SK-N-SH (cell line): ENCODE measurements around the gene C11orf68. TPM values are rescaled to one million over a fixed set of nuclear protein-coding genes. Genes with fewer than 3 reads are reported as not detected.

Source experiments
- CTCF ChIA-PET: fragments of 300-600, 350-600 bp; formaldehyde crosslinking; extraction: SDS; loops from one replicate; lab custom pipeline; 2021; lab: Yijun Ruan, JAX
- POLR2A ChIA-PET: fragments of 350-600 bp; sonication (Branson Sonifier 250); formaldehyde crosslinking; extraction: SDS; loops from one replicate; lab custom pipeline; 2020; ENCODE audit warnings: antibody characterized with exemption, inconsistent platforms; lab: Yijun Ruan, JAX
- DNase-seq: peaks from one replicate; pipeline ENCODE4 v3.0.0; 2012
- H2AFZ ChIP-seq: fragments of 200-600 bp; sonication (generic); 2 replicates; pipeline ENCODE4 v1.8.1; 2016; ENCODE audit warnings: antibody characterized with exemption, mild to moderate bottlenecking, low read depth
- H3F3A ChIP-seq: fragments of 200-600 bp; sonication (generic); replicated peaks from 2 replicates; pipeline ENCODE3; 2016; ENCODE audit warnings: antibody characterized with exemption, mild to moderate bottlenecking; ENCODE audit not compliant: insufficient read depth
- H3K27ac ChIP-seq, 2 experiments: fragments of 200-500 bp in 1 of 2; fragments of 200-600 bp in 1 of 2; sonication (Bioruptor generic) in 1 of 2; sonication (generic), shearing (Covaris generic) in 1 of 2; 2 replicates each; pipeline versions ENCODE4 v1.5.1 to v1.6.1; 2014 to 2016; ENCODE audit warnings: low read depth in 2 of 2, inconsistent platforms in 1 of 2, low read length in 1 of 2, mild to moderate bottlenecking in 1 of 2, mixed read lengths in 1 of 2
- H3K27me3 ChIP-seq: fragments of 200-600 bp; sonication (generic), shearing (Covaris generic); 2 replicates; pipeline ENCODE4 v1.6.1; 2016; ENCODE audit warnings: mixed run types; ENCODE audit not compliant: insufficient read depth
- H3K36me3 ChIP-seq, 2 experiments: fragments of 200-500 bp in 1 of 2; fragments of 200-600 bp in 1 of 2; sonication (Bioruptor generic) in 1 of 2; sonication (generic) in 1 of 2; replicated peaks in 1 of 2; 2 replicates each; pipeline versions ENCODE3 to v1.5.1; 2014 to 2016; ENCODE audit warnings: low read length in 1 of 2, mild to moderate bottlenecking in 1 of 2; ENCODE audit not compliant: insufficient read depth in 2 of 2, control insufficient read depth in 1 of 2
- H3K4me1 ChIP-seq, 2 experiments: fragments of 200-500 bp in 1 of 2; fragments of 200-600 bp in 1 of 2; sonication (Bioruptor generic) in 1 of 2; sonication (generic), shearing (Covaris generic) in 1 of 2; 2 replicates each; pipeline versions ENCODE4 v1.5.1 to v1.6.1; 2014 to 2016; ENCODE audit warnings: low read depth in 1 of 2, low read length in 1 of 2, mixed run types in 1 of 2; ENCODE audit not compliant: insufficient read depth in 2 of 2, control insufficient read depth in 1 of 2
- H3K4me2 ChIP-seq: fragments of 200-600 bp; sonication (generic), shearing (Covaris generic); 2 replicates; pipeline ENCODE4 v1.6.1; 2017; ENCODE audit warnings: mixed run types
- H3K4me3 ChIP-seq, 2 experiments: fragments of 200-500 bp in 1 of 2; fragments of 200-600 bp in 1 of 2; sonication (Bioruptor generic) in 1 of 2; sonication (generic), shearing (Covaris generic) in 1 of 2; 2 replicates each; pipeline versions ENCODE4 v1.5.1 to v1.8.1; 2014 to 2016; ENCODE audit warnings: low read depth in 2 of 2, inconsistent platforms in 1 of 2, low read length in 1 of 2, mild to moderate bottlenecking in 1 of 2, mixed read lengths in 1 of 2, moderate library complexity in 1 of 2
- H3K79me2 ChIP-seq: fragments of 200-600 bp; sonication (generic); 2 replicates; pipeline ENCODE4 v1.8.1; 2017; ENCODE audit warnings: mild to moderate bottlenecking; ENCODE audit not compliant: insufficient read depth
- H3K9ac ChIP-seq: fragments of 200-600 bp; sonication (generic); 2 replicates; pipeline ENCODE4 v1.6.1; 2017; ENCODE audit warnings: mixed run types
- H3K9me2 ChIP-seq: fragments of 200-600 bp; sonication (generic); 2 replicates; pipeline ENCODE4 v1.6.1; 2017; ENCODE audit warnings: mixed run types
- H3K9me3 ChIP-seq: fragments of 200-600 bp; sonication (generic); 2 replicates; pipeline ENCODE4 v1.6.1; 2017; ENCODE audit warnings: mixed run types, mild to moderate bottlenecking, moderate library complexity
- H4K20me1 ChIP-seq: fragments of 200-600 bp; sonication (generic); 2 replicates; pipeline ENCODE4 v1.6.1; 2017; ENCODE audit warnings: mild to moderate bottlenecking, mixed run types; ENCODE audit not compliant: insufficient read depth
- CTCF ChIP-seq: fragments of 200-600 bp; sonication (generic); IDR thresholded peaks from 2 replicates; pipeline ENCODE4 v1.6.1; 2017; ENCODE audit warnings: antibody characterized with exemption, mild to moderate bottlenecking, moderate library complexity
- ELF1 ChIP-seq: IDR thresholded peaks from 2 replicates; pipeline ENCODE4 v1.4.0; 2012
- FOXJ3 ChIP-seq: sonication (generic); formaldehyde crosslinking; IDR thresholded peaks from 2 replicates; pipeline ENCODE4 v1.5.1; 2020; ENCODE audit warnings: mild to moderate bottlenecking, missing genetic modification reagents
- FOXM1 ChIP-seq: IDR thresholded peaks from 2 replicates; pipeline ENCODE4 v1.4.0; 2012; ENCODE audit warnings: low read depth, mild to moderate bottlenecking
- GABPA ChIP-seq: IDR thresholded peaks from 2 replicates; pipeline ENCODE4 v1.4.0; 2012; ENCODE audit warnings: low read depth, mild to moderate bottlenecking
- GATA2 ChIP-seq: sonication (generic); formaldehyde crosslinking; IDR thresholded peaks from 2 replicates; pipeline ENCODE4 v1.5.0; 2020; ENCODE audit warnings: mild to moderate bottlenecking, missing genetic modification reagents
- IRF3 ChIP-seq: fragments of 150-350 bp; IDR thresholded peaks from 2 replicates; pipeline ENCODE4 v1.6.1; 2016; ENCODE audit warnings: mild to moderate bottlenecking, low read depth, low read length
- JUND ChIP-seq: IDR thresholded peaks from 2 replicates; pipeline ENCODE4 v1.4.0; 2012
- MAX ChIP-seq: IDR thresholded peaks from 2 replicates; pipeline ENCODE4 v1.4.0; 2012; ENCODE audit warnings: low read depth
- NFIC ChIP-seq: IDR thresholded peaks from 2 replicates; pipeline ENCODE4 v1.4.0; 2012; ENCODE audit warnings: borderline replicate concordance
- NRF1 ChIP-seq: IDR thresholded peaks from 2 replicates; pipeline ENCODE4 v1.6.1; 2012; ENCODE audit warnings: low read depth, mild to moderate bottlenecking, low read length
- PBX3 ChIP-seq: IDR thresholded peaks from 2 replicates; pipeline ENCODE4; 2012
- TAF1 ChIP-seq: IDR thresholded peaks from 2 replicates; pipeline ENCODE4 v1.6.1; 2012; ENCODE audit warnings: low read depth, mild to moderate bottlenecking, low read length, moderate library complexity, borderline replicate concordance
- TCF12 ChIP-seq: IDR thresholded peaks from 2 replicates; pipeline ENCODE4 v1.4.0; 2012
- TEAD4 ChIP-seq: IDR thresholded peaks from 2 replicates; pipeline ENCODE4 v1.4.0; 2012; ENCODE audit warnings: mild to moderate bottlenecking, borderline replicate concordance; ENCODE audit not compliant: insufficient read depth
- YY1 ChIP-seq: IDR thresholded peaks from 2 replicates; pipeline ENCODE4 v1.4.0; 2012; ENCODE audit warnings: low read depth, mild to moderate bottlenecking
- WGBS: methylation state at CpG from one replicate; pipeline ENCODE4 v1.1.6; 2017; ENCODE audit warnings: low lambda C conversion rate; 5-methylcytosine and 5-hydroxymethylcytosine counted together
- polyA plus RNA-seq, 3 experiments: library from polyadenylated mRNA; depleted of rRNA; stranded (reverse); fragments of >200 nt; gene quantifications; 2 replicates each; pipeline ENCODE4 v1.2.3, GENCODE V29; 2012

The C11orf68 gene
- polyA plus RNA-seq, 1 of the 3 experiments (the other 2 are of a cell fraction): 65.3 TPM

- Histone ChIP-seq H4K20me1 (no peaks in the 10 kb centered on the region), H3K4me1 (peaks cover 12 to 22% of the 10 kb centered on the region in 2 experiments; a peak in 3 of 4 replicates), H3K36me3 (peaks cover 31 to 45% of the 10 kb centered on the region in 2 experiments), H3K9me3 (no peaks in the 10 kb centered on the region), H3K4me2 (no peak overlapping the region), H3K27me3 (no peaks in the 10 kb centered on the region), H3K27ac (no peak overlapping the region), H3K9ac (no peak overlapping the region), H3K9me2 (no peaks in the 10 kb centered on the region), H3K4me3 (no peak overlapping the region), H3F3A (peaks cover 17% of the 10 kb centered on the region), H2AFZ (no peak overlapping the region), H3K79me2 (peaks cover 39% of the 10 kb centered on the region)
- ChIA-PET CTCF (interaction anchor here (1.6 to 15.2 kb wide), 8 partner anchors 17 to 171 kb away, joined by 4 to 374 read pairs (median 30); partner anchors contain the start of genes C11orf68, CFL1, EFEMP2 and FOSL1), POLR2A (no interaction called here)
- 94% methylated on average over 13 of the region's 13 CpGs for WGBS
- no peak for DNase-seq
- no peak for TF ChIP-seq MAX
- no peak for TF ChIP-seq PBX3
- no peak for TF ChIP-seq JUND
- TF ChIP-seq IRF3: no peak
These were observed 35.7 kb downstream of the C11orf68 start for GRCh38 chr11:65883058-65883761.

GRCh38 chr11:65882120-65883057 lies 36.5 kb downstream of the C11orf68 start:
- peaks cover 9 to 17% of the 10 kb centered on the region in 2 experiments; a peak in 3 of 4 replicates for H3K4me1 ChIP-seq
- H3K36me3 ChIP-seq: peaks cover 31 to 45% of the 10 kb centered on the region in 2 experiments
- ChIA-PET POLR2A (interaction anchor here (0.7 to 0.9 kb wide), 3 partner anchors 8 to 11 kb away, joined by 3 read pairs; partner anchors contain the start of gene CCDC85B), CTCF (interaction anchor here (0.9 to 15.2 kb wide), 4 partner anchors 8 to 106 kb away, joined by 3 to 374 read pairs (median 132); partner anchors contain the start of genes CCDC85B, CFL1, EFEMP2 and MUS81)
- no peak overlapping the region for H3K27ac ChIP-seq
- H3K4me2 ChIP-seq: no peak overlapping the region
- no peaks in the 10 kb centered on the region for H3K9me2 ChIP-seq
- H3K27me3 ChIP-seq: no peaks in the 10 kb centered on the region
- H3K9ac ChIP-seq: no peak overlapping the region
- H2AFZ ChIP-seq: no peak overlapping the region
- TF ChIP-seq ELF1: no peak
- no peak for TF ChIP-seq TCF12
- no peak for TF ChIP-seq CTCF
- TF ChIP-seq NRF1: no peak
- no peak for TF ChIP-seq TAF1
- no peak for TF ChIP-seq FOXM1
- TF ChIP-seq TEAD4: no peak
- TF ChIP-seq FOXJ3 (CRISPR knock-in tag): no peak
- no peak for TF ChIP-seq GABPA
- no peak for TF ChIP-seq NFIC
- TF ChIP-seq JUND: no peak
- TF ChIP-seq IRF3: no peak
- no peak for TF ChIP-seq GATA2 (CRISPR knock-in tag)
- TF ChIP-seq YY1: no peak
- H4K20me1 ChIP-seq: no peaks in the 10 kb centered on the region
- H3F3A ChIP-seq: peaks cover 12% of the 10 kb centered on the region
- H3K79me2 ChIP-seq: peaks cover 33% of the 10 kb centered on the region
- no peak for DNase-seq
- H3K9me3 ChIP-seq: no peaks in the 10 kb centered on the region
- no peak overlapping the region for H3K4me3 ChIP-seq
- 97% methylated on average over 17 of the region's 30 CpGs for WGBS
